ENCODE measurements around the gene RNF167. TPM values are rescaled to one million over a fixed set of nuclear protein-coding genes. Genes with fewer than 3 reads are reported as not detected.
A peak's percentile ranks its signal among the peaks of the same experiment; 100 is the strongest.

RNF167 gene
- total and polyA plus RNA-seq, 2 of the 13 experiments (the other 11 are each of a cell fraction or from before 2014, with no cell fraction given), result 44.1 to 45.4 TPM

DNA sequence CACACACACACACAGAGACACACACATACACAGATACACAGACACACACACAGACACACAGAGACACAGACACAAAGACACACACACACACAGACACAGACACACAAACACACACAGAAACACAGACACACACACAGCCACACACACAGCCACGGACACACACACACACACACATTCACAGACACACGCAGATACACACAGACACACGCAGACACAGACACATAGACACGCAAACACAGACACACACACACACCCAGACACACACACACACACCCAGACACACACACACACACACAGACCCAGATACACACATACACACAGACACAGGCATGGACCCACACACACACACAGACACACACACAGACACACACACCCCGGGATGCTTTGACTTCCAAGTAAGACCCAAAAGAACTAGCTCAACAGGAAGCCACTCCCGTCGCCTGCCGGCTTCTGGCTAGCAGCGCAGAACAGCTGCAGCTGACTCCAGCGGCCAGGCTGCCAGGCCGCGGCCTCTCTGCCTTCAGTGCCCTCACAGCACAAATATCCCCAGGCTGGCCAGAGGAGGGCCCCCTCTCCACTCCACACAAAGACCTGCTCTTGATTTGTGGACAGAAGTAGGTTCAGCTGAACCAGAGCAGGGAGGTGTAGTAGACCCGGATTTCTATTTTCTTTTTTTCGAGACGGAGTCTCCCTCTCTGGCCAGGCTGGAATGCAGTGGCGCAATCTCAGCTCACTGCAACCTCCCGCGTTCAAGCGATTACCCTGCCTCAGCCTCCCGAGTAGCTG, 31.2 kb upstream of the RNF167 start (continued):
- TF ChIP-seq ZNF800 (CRISPR knock-in tag; IDR thresholded peaks at IDR 0.05) (0 out of 2 replicates have a peak, but pooled peaks have one; percentile 12), CEBPB (IDR thresholded peaks at IDR 0.05; ENCODE audit: borderline replicate concordance, low read depth, low read length) (peak; percentile 67; the same call in 1 of the 2 replicates), TCF12 (IDR thresholded peaks at IDR 0.05) (no peak), TCF12 (CRISPR knock-in tag; IDR thresholded peaks at IDR 0.05) (no peak), ZNF557 (CRISPR knock-in tag; IDR thresholded peaks at IDR 0.05) (0 out of 2 replicates have a peak, but pooled peaks have one; percentile 39), ZNF34 (CRISPR knock-in tag; IDR thresholded peaks at IDR 0.05; ENCODE audit: borderline replicate concordance) (no peak), SRY (CRISPR knock-in tag; IDR thresholded peaks at IDR 0.05) (0 out of 2 replicates have a peak, but pooled peaks have one; percentile 11), ZBTB37 (CRISPR knock-in tag; IDR thresholded peaks at IDR 0.05) (no peak), MEF2D (CRISPR knock-in tag; IDR thresholded peaks at IDR 0.05) (0 out of 2 replicates have a peak, but pooled peaks have one; percentile 15), U2AF1 (optimal IDR thresholded peaks at IDR 0.05; ENCODE audit: low read depth, low read length) (no peak), ZNF782 (CRISPR knock-in tag; IDR thresholded peaks at IDR 0.05; ENCODE audit: borderline replicate concordance) (no peak), FLYWCH1 (CRISPR knock-in tag; IDR thresholded peaks at IDR 0.05) (no peak), NR2C2 (CRISPR knock-in tag; IDR thresholded peaks at IDR 0.05; ENCODE audit: borderline replicate concordance) (no peak), ZNF333 (CRISPR knock-in tag; IDR thresholded peaks at IDR 0.05; ENCODE audit: borderline replicate concordance) (no peak), HOXA3 (CRISPR knock-in tag; IDR thresholded peaks at IDR 0.05) (peak; percentile 27; the same call in 1 of the 2 replicates), ZNF121 (CRISPR knock-in tag; IDR thresholded peaks at IDR 0.05) (peak; percentile 70)
- TF ChIP-seq, protein P1, sequence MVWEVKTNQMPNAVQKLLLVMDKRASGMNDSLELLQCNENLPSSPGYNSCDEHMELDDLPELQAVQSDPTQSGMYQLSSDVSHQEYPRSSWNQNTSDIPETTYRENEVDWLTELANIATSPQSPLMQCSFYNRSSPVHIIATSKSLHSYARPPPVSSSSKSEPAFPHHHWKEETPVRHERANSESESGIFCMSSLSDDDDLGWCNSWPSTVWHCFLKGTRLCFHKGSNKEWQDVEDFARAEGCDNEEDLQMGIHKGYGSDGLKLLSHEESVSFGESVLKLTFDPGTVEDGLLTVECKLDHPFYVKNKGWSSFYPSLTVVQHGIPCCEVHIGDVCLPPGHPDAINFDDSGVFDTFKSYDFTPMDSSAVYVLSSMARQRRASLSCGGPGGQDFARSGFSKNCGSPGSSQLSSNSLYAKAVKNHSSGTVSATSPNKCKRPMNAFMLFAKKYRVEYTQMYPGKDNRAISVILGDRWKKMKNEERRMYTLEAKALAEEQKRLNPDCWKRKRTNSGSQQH (CRISPR knock-in tag; IDR thresholded peaks at IDR 0.05; ENCODE audit: low read depth), result peak; percentile 35; the same call in 1 of the 2 replicates
- TF ChIP-seq, protein P2, sequence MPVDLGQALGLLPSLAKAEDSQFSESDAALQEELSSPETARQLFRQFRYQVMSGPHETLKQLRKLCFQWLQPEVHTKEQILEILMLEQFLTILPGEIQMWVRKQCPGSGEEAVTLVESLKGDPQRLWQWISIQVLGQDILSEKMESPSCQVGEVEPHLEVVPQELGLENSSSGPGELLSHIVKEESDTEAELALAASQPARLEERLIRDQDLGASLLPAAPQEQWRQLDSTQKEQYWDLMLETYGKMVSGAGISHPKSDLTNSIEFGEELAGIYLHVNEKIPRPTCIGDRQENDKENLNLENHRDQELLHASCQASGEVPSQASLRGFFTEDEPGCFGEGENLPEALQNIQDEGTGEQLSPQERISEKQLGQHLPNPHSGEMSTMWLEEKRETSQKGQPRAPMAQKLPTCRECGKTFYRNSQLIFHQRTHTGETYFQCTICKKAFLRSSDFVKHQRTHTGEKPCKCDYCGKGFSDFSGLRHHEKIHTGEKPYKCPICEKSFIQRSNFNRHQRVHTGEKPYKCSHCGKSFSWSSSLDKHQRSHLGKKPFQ (CRISPR knock-in tag; IDR thresholded peaks at IDR 0.05; ENCODE audit: insufficient replicate concordance), result no peak
- TF ChIP-seq, protein P3, sequence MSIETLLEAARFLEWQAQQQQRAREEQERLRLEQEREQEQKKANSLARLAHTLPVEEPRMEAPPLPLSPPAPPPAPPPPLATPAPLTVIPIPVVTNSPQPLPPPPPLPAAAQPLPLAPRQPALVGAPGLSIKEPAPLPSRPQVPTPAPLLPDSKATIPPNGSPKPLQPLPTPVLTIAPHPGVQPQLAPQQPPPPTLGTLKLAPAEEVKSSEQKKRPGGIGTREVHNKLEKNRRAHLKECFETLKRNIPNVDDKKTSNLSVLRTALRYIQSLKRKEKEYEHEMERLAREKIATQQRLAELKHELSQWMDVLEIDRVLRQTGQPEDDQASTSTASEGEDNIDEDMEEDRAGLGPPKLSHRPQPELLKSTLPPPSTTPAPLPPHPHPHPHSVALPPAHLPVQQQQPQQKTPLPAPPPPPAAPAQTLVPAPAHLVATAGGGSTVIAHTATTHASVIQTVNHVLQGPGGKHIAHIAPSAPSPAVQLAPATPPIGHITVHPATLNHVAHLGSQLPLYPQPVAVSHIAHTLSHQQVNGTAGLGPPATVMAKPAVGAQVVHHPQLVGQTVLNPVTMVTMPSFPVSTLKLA (IDR thresholded peaks at IDR 0.05), result no peak; the same call in 1 of the 2 replicates
- TF ChIP-seq, protein P4, sequence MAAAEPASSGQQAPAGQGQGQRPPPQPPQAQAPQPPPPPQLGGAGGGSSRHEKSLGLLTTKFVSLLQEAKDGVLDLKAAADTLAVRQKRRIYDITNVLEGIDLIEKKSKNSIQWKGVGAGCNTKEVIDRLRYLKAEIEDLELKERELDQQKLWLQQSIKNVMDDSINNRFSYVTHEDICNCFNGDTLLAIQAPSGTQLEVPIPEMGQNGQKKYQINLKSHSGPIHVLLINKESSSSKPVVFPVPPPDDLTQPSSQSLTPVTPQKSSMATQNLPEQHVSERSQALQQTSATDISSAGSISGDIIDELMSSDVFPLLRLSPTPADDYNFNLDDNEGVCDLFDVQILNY (CRISPR knock-in tag; conservative IDR thresholded peaks at IDR 0.05), result no peak

Data from HepG2 (cell line).